BLaER1 treated with 17β-estradiol and CSF1 and Interleukin-3, amounts not matched to agents 10 nM and 100 nM (cell line): ENCODE measurements around the gene TEX11.
"Not testable (repeated sequence)": the region's sequence is repeated elsewhere in the genome, so short reads cannot be mapped to it uniquely, and the experiment has no call there.

Experiments used
- H3K27ac ChIP-seq, 11 experiments: shearing (Covaris generic); formaldehyde crosslinking; 2 replicates each; pipeline ENCODE4 v1.8.1; 2022
- H3K27me3 ChIP-seq, 11 experiments: shearing (Covaris generic); formaldehyde crosslinking; 2 replicates each; pipeline ENCODE4 v1.8.1; 2022
- H3K36me3 ChIP-seq, 11 experiments: shearing (Covaris generic); formaldehyde crosslinking; 2 replicates each; pipeline ENCODE4 v1.8.1; 2022
- H3K4me1 ChIP-seq, 10 experiments: shearing (Covaris generic); formaldehyde crosslinking; 2 replicates each; pipeline ENCODE4 v1.8.1; 2022
- H3K4me2 ChIP-seq, 11 experiments: shearing (Covaris generic); formaldehyde crosslinking; 2 replicates each; pipeline ENCODE4 v1.8.1; 2022
- H3K4me3 ChIP-seq, 10 experiments: shearing (Covaris generic); formaldehyde crosslinking; 2 replicates each; pipeline ENCODE4 v1.8.1; 2022
- H3K9ac ChIP-seq, 11 experiments: shearing (Covaris generic); formaldehyde crosslinking; 2 replicates each; pipeline ENCODE4 v1.8.1; 2022
- H3K9me3 ChIP-seq, 11 experiments: shearing (Covaris generic); formaldehyde crosslinking; replicated peaks in 1 of 11; 2 replicates each; pipeline ENCODE4 v1.8.1; 2022
- H4K20me1 ChIP-seq, 11 experiments: shearing (Covaris generic); formaldehyde crosslinking; 2 replicates each; pipeline ENCODE4 v1.8.1; 2022
- Cebpa-rat ChIP-seq, 11 experiments: shearing (Covaris generic); IDR thresholded peaks; 2 replicates each; pipeline ENCODE4 v1.8.1; 2022

Gene TEX11

DNA sequence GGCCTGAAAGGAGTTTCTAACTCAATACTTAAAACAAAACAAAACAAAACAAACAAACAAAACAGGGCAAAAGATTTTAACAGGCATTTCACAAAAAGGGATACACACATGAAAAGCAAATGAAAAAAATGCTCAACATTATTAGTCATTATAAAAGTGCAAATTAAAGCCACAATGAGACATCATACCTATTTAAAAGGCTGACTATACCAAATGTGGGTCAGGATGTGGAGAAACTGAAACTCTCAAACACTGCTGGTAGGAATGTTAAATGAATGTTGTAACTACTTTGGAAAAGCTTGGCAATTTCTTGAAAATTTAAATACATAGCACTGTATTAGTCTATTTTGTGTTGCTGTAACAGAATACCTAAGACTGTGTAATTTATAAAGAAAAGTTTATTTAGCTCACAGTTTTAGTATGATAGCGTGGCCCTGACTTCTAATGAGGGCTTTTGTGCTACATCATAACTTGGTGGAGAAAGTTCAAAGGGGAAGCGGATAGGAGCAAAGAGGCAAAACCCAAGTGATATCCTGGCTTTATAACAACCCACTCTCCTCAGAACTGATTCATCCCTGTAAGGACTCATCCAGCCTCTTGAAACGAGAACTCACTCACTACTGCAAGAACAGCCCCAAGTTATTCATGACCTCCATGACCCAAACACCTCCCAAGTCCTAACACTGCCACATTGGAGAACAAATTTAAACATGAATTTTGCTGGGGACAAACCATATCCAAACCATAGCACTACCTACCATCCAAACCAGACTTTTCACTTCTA lies 214.0 kb downstream of the TEX11 start:
- no peak overlapping the region for H3K9ac ChIP-seq
- no peak for TF ChIP-seq Cebpa-rat (IDR thresholded peaks at IDR 0.05)
- H3K27me3 ChIP-seq = peaks cover 46 to 87% (median 73%) of the 10 kb centered on the region in 11 experiments
- H3K36me3 ChIP-seq = no peaks in the 10 kb centered on the region
- H3K4me3 ChIP-seq = no peak overlapping the region
- H3K4me1 ChIP-seq = no peaks in the 10 kb centered on the region
- no peaks in the 10 kb centered on the region for H4K20me1 ChIP-seq
- no peak overlapping the region for H3K4me2 ChIP-seq
- no peak overlapping the region for H3K27ac ChIP-seq
- H3K9me3 ChIP-seq = peaks cover 0 to 17% (median 15%) of the 10 kb centered on the region in 11 experiments; a peak in 19 of 22 replicates

DNA sequence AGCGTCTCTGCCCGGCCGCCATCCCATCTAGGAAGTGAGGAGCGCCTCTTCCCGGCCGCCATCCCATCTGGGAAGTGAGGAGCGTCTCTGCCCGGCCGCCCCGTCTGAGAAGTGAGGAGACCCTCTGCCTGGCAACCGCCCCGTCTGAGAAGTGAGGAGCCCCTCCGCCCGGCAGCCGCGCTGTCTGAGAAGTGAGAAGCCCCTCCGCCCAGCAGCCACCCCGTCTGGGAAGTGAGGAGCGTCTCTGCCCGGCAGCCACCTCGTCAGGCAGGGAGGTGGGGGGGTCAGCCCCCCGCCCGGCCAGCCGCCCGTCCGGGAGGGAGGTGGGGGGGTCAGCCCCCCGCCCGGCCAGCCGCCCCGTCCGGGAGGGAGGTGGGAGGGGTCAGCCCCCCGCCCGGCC lies 229.1 kb downstream of the TEX11 start:
- H3K4me3 ChIP-seq, H3K27ac ChIP-seq, H3K9ac ChIP-seq, H3K36me3 ChIP-seq, H3K4me1 ChIP-seq, H4K20me1 ChIP-seq, H3K4me2 ChIP-seq: not testable (repeated sequence)
- peaks cover 0 to 14% (median 5%) of the 10 kb centered on the region in 11 experiments; a peak in 16 of 22 replicates for H3K9me3 ChIP-seq
- peaks cover 31 to 72% (median 54%) of the 10 kb centered on the region in 11 experiments for H3K27me3 ChIP-seq

DNA sequence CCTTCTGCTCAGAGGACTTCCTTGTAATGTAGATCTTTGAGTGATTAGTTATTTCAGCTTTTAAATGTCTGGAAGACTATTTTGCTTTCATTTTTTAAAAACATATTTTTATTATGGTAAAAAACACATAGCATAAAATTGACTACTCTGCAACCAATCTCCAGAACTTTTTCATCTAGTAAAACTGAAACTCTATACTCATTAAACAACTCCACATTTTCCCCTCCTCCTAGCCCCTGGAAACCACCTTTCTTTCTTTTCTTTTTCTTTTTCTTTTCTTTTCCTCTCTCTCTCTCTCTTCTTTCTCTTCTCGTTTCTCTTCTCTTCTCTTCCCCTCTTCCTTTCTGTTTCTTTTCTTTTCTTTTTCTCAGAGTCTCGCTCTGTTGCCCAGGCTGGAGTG lies 233.2 kb downstream of the TEX11 start:
- no peak overlapping the region for H3K4me3 ChIP-seq
- no peak overlapping the region for H3K4me2 ChIP-seq
- H3K27me3 ChIP-seq = peaks cover 24 to 67% (median 45%) of the 10 kb centered on the region in 11 experiments
- H3K9me3 ChIP-seq = peaks cover 0 to 7% (median 0%) of the 10 kb centered on the region in 11 experiments; a peak in 4 of 22 replicates
- no peak overlapping the region for H3K27ac ChIP-seq
- H3K4me1 ChIP-seq = no peaks in the 10 kb centered on the region
- H4K20me1 ChIP-seq = no peaks in the 10 kb centered on the region
- TF ChIP-seq Cebpa-rat (IDR thresholded peaks at IDR 0.05) = no peak
- H3K36me3 ChIP-seq = no peaks in the 10 kb centered on the region
- no peak overlapping the region for H3K9ac ChIP-seq

DNA sequence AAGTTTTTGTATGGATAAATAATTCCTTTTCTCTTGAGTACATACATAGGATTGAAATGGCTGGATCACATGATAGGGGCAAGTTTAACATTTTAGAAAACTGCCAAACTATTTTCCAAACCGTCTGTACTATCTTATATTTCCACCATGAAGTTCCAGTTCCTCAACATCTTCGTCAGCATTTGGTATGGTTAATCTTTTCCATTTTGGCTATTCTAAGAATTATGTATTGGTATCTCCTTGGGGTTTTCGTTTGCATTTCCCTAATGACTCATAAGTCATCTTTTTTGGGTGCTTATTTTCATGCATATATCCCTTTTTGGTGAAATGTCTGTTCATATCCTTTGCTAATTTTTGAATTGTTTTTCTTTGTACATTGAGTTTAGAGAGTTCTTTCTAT lies 236.2 kb downstream of the TEX11 start:
- Histone ChIP-seq H3K4me2 (no peak overlapping the region), H3K27me3 (peaks cover 52 to 87% (median 66%) of the 10 kb centered on the region in 11 experiments), H4K20me1 (no peaks in the 10 kb centered on the region; a peak in 1 of 22 replicates), H3K4me3 (no peak overlapping the region), H3K9ac (no peak overlapping the region), H3K9me3 (peaks cover 0 to 7% (median 0%) of the 10 kb centered on the region in 11 experiments; a peak in 3 of 22 replicates), H3K27ac (no peak overlapping the region), H3K4me1 (no peaks in the 10 kb centered on the region), H3K36me3 (no peaks in the 10 kb centered on the region)
- TF ChIP-seq Cebpa-rat (IDR thresholded peaks at IDR 0.05) = no peak

DNA sequence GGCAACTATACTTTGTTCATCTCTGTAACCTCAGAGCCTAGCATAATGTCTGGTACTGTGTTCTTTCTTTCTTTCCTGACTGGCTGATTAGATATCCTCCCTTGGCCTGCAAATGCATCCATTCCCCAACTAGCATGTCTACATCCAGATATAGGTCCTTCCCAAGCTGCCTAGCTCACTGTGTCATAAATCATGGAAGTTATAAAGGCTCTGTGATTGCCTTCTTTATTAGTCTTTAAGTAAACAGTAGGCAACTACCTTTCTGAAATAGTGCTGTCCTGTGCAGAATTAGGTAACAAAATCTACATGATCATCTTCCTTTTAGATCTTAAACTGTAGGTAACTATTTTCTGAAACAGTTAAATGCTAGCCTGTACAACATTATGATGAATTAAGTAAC lies 239.4 kb downstream of the TEX11 start:
- H3K27ac ChIP-seq = no peak overlapping the region
- no peaks in the 10 kb centered on the region; a peak in 1 of 22 replicates for H4K20me1 ChIP-seq
- no peak overlapping the region for H3K4me2 ChIP-seq
- H3K36me3 ChIP-seq = no peaks in the 10 kb centered on the region
- no peak overlapping the region for H3K4me3 ChIP-seq
- peaks cover 74 to 93% (median 81%) of the 10 kb centered on the region in 11 experiments for H3K27me3 ChIP-seq
- no peak overlapping the region for H3K9ac ChIP-seq
- H3K9me3 ChIP-seq = no peaks in the 10 kb centered on the region; a peak in 1 of 22 replicates
- H3K4me1 ChIP-seq = no peaks in the 10 kb centered on the region
- no peak for TF ChIP-seq Cebpa-rat (IDR thresholded peaks at IDR 0.05)

DNA sequence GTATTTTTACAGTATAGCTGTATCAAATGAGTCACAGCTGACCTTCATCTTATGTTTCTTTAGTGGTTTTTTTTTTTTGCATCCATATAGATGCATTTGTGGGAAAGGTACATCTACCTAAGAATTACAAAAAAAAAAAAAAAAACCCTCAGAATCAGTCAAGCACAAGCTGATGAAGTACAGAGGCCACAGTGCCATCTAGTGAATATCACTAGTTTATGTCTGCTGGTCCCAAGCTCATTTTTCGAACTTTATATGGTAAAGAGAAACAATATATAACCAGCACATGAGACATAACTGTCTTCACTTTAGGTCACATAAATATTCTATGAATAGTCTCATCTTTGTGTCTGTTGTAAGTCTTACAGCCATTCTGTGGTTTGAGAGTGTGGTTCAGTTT lies 243.8 kb downstream of the TEX11 start:
- no peak for TF ChIP-seq Cebpa-rat (IDR thresholded peaks at IDR 0.05)
- no peak overlapping the region for H3K9ac ChIP-seq
- H3K27me3 ChIP-seq = peaks cover 63 to 97% (median 90%) of the 10 kb centered on the region in 11 experiments
- no peak overlapping the region for H3K4me2 ChIP-seq
- no peak overlapping the region for H3K4me3 ChIP-seq
- no peaks in the 10 kb centered on the region for H3K36me3 ChIP-seq
- H3K9me3 ChIP-seq = peaks cover 0 to 12% (median 6%) of the 10 kb centered on the region in 11 experiments; a peak in 11 of 22 replicates
- no peak overlapping the region for H3K27ac ChIP-seq
- no peaks in the 10 kb centered on the region for H3K4me1 ChIP-seq
- no peaks in the 10 kb centered on the region; a peak in 1 of 22 replicates for H4K20me1 ChIP-seq

DNA sequence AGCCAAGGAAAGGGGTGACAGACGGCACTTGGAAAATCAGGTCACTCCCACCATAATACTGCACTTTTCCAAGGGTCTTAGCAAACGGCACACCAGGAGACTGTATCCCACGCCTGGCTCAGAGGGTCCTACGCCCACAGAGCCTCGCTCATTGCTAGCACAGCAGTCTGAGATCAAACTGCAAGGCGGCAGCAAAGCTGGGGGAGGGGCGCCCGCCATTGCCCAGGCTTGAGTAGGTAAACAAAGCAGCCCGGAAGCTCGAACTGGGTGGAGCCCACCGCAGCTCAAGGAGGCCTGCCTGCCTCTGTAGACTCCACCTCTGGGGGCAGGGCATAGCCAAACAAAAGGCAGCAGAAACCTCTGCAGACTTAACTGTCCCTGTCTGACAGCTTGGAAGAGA lies 247.4 kb downstream of the TEX11 start:
- H3K36me3 ChIP-seq, H3K4me2 ChIP-seq, H3K9ac ChIP-seq, H3K4me3 ChIP-seq, H3K27ac ChIP-seq, H3K4me1 ChIP-seq, H4K20me1 ChIP-seq: not testable (repeated sequence)
- H3K9me3 ChIP-seq = peaks cover 0 to 12% (median 6%) of the 10 kb centered on the region in 11 experiments; a peak in 12 of 22 replicates
- H3K27me3 ChIP-seq = peaks cover 35 to 81% (median 70%) of the 10 kb centered on the region in 11 experiments

DNA sequence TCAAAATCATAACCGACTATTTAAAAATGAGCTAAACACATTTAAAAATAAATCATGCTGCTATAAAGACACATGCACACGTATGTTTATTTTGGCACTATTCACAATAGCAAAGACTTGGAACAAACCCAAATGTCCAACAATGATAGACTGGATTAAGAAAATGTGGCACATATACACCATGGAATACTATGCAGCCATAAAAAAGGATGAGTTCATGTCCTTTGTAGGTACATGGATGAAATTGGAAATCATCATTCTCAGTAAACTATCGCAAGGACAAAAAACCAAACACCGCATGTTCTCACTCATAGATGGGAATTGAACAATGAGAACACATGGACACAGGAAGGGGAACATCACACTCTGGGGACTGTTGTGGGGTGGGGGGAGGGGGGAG lies 251.0 kb downstream of the TEX11 start:
- H3K36me3 ChIP-seq, H4K20me1 ChIP-seq, H3K4me2 ChIP-seq, H3K27ac ChIP-seq, H3K4me3 ChIP-seq, H3K9ac ChIP-seq: not testable (repeated sequence)
- Histone ChIP-seq H3K27me3 (peaks cover 28 to 81% (median 66%) of the 10 kb centered on the region in 11 experiments), H3K4me1 (peaks cover 0 to 13% (median 4%) of the 10 kb centered on the region in 10 experiments; a peak in 9 of 20 replicates), H3K9me3 (peaks cover 0 to 12% (median 6%) of the 10 kb centered on the region in 11 experiments; a peak in 12 of 22 replicates)

DNA sequence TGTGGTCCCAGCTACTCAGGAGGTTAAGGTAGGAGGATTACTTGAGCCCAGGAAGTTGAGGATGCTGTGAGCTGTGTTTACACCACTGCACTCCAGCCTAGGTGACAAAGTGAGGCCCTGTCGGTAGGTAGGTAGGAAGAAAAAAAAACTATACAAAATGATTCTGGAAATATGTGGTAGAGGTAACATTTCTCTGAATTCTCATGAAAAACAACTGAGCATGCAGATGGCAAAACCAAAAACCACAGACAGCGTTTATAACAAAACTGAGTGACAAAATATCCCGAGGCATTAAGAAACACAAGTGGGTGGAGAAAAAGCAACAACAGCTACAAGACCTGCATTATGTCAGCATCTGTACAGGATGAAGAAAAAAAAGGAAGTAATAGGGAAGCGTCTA lies 252.2 kb downstream of the TEX11 start:
- H3K9me3 ChIP-seq = peaks cover 0 to 10% (median 6%) of the 10 kb centered on the region in 11 experiments; a peak in 12 of 22 replicates
- H3K4me3 ChIP-seq = no peak overlapping the region
- H4K20me1 ChIP-seq = no peaks in the 10 kb centered on the region
- peaks cover 0 to 13% (median 4%) of the 10 kb centered on the region in 10 experiments; a peak in 9 of 20 replicates for H3K4me1 ChIP-seq
- H3K27me3 ChIP-seq = peaks cover 35 to 85% (median 69%) of the 10 kb centered on the region in 11 experiments
- no peak for TF ChIP-seq Cebpa-rat (IDR thresholded peaks at IDR 0.05)
- H3K9ac ChIP-seq = no peak overlapping the region
- peak overlapping the region in 5 of 11 experiments; percentile 14 to 64 (median 38); a peak in 5 of 22 replicates for H3K27ac ChIP-seq
- H3K4me2 ChIP-seq = peak overlapping the region in 5 of 11 experiments; percentile 23 to 60 (median 42); a peak in 10 of 22 replicates
- H3K36me3 ChIP-seq = no peaks in the 10 kb centered on the region

DNA sequence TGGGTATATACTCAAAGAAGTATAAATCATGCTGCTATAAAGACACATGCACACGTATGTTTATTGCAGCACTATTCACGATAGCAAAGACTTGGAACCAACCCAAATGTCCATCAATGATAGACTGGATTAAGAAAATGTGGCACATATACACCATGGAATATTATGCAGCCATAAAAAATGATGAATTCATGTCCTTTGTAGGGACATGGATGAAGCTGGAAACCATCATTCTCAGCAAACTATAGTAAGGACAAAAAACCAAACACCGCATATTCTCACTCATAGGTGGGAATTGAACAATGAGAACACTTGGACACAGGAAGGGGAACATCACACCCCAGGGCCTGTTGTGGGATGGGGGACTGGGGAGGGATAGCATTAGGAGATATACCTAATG lies 260.6 kb downstream of the TEX11 start:
- not testable (repeated sequence) for H3K4me1 ChIP-seq, H4K20me1 ChIP-seq, H3K9ac ChIP-seq, H3K27ac ChIP-seq, H3K4me3 ChIP-seq, H3K4me2 ChIP-seq, H3K36me3 ChIP-seq
- peaks cover 13 to 39% (median 27%) of the 10 kb centered on the region in 11 experiments for H3K27me3 ChIP-seq
- H3K9me3 ChIP-seq = peaks cover 12 to 25% (median 17%) of the 10 kb centered on the region in 11 experiments
